Stomach smooth muscle (tissue), 2 donors: ENCODE results near the gene MORF4L2.
"Not testable (repeated sequence)": the region's sequence is repeated elsewhere in the genome, so short reads cannot be mapped to it uniquely, and the experiment has no call there.

Experiments
- H3K27ac ChIP-seq: one replicate; pipeline ENCODE4 v1.7.0; 2013; ENCODE audit warnings: mild to moderate bottlenecking, low read length, inconsistent platforms
- H3K27me3 ChIP-seq, 2 donors: one replicate each; pipeline ENCODE4 v1.7.0; 2013; ENCODE audit warnings: low read length in 2 of 2; ENCODE audit not compliant: insufficient read depth in 2 of 2, control insufficient read depth in 1 of 2
- H3K36me3 ChIP-seq, 2 donors: one replicate each; pipeline ENCODE4 v1.7.0; 2013; ENCODE audit warnings: low read length in 2 of 2; ENCODE audit not compliant: control insufficient read depth in 2 of 2, insufficient read depth in 2 of 2
- H3K4me1 ChIP-seq: one replicate; pipeline ENCODE4 v1.7.0; 2013; ENCODE audit warnings: low read length; ENCODE audit not compliant: control insufficient read depth, insufficient read depth
- H3K4me3 ChIP-seq, 2 donors: one replicate each; pipeline ENCODE4 v1.7.0; 2013; ENCODE audit warnings: low read length in 2 of 2
- H3K9ac ChIP-seq, 2 donors: one replicate each; pipeline ENCODE4 v1.7.0; 2013; ENCODE audit warnings: low read length in 2 of 2, mild to moderate bottlenecking in 1 of 2
- H3K9me3 ChIP-seq, 2 donors: one replicate each; pipeline ENCODE4 v1.7.0; 2013; ENCODE audit warnings: low read length in 2 of 2; ENCODE audit not compliant: control insufficient read depth in 2 of 2
- donor health status: healthy.
- donor health status: Pancreatic carcinoma.

The MORF4L2 gene

GRCh38 chrX:103678199-103678993 is 8.1 kb downstream of the MORF4L2 start:
- no peak overlapping the region for H3K9ac ChIP-seq
- H3K27ac ChIP-seq = no peak overlapping the region
- H3K4me1 ChIP-seq = no peaks in the 10 kb centered on the region
- peaks cover 0 to 18% of the 10 kb centered on the region in 2 donors for H3K36me3 ChIP-seq
- H3K27me3 ChIP-seq = peaks cover 0 to 4% of the 10 kb centered on the region in 2 donors
- H3K4me3 ChIP-seq = no peak overlapping the region
- no peaks in the 10 kb centered on the region for H3K9me3 ChIP-seq

GRCh38 chrX:103674531-103675454 is 11.7 kb downstream of the MORF4L2 start:
- Histone ChIP-seq H3K9me3 (no peaks in the 10 kb centered on the region), H3K9ac (no peak overlapping the region), H3K36me3 (peaks cover 0 to 18% of the 10 kb centered on the region in 2 donors), H3K4me1 (no peaks in the 10 kb centered on the region), H3K27me3 (peaks cover 0 to 4% of the 10 kb centered on the region in 2 donors), H3K27ac (no peak overlapping the region), H3K4me3 (no peak overlapping the region)

- Histone ChIP-seq H3K9me3 (no peaks in the 10 kb centered on the region), H3K4me3 (no peak overlapping the region), H3K4me1 (no peaks in the 10 kb centered on the region), H3K36me3 (peaks cover 0 to 2% of the 10 kb centered on the region in 2 donors), H3K27ac (no peak overlapping the region), H3K27me3 (peaks cover 0 to 7% of the 10 kb centered on the region in 2 donors), H3K9ac (no peak overlapping the region)
These were observed 16.8 kb downstream of the MORF4L2 start for GRCh38 chrX:103669745-103670144.

GRCh38 chrX:103666202-103667107 is 20.0 kb downstream of the MORF4L2 start:
- Histone ChIP-seq H3K4me3 (no peak overlapping the region), H3K36me3 (no peaks in the 10 kb centered on the region), H3K9ac (no peak overlapping the region), H3K27me3 (peaks cover 5 to 7% of the 10 kb centered on the region in 2 donors), H3K27ac (no peak overlapping the region), H3K4me1 (no peaks in the 10 kb centered on the region), H3K9me3 (no peaks in the 10 kb centered on the region)

GRCh38 chrX:103663981-103664762 is 22.3 kb downstream of the MORF4L2 start:
- no peak overlapping the region for H3K27ac ChIP-seq
- H3K4me1 ChIP-seq = no peaks in the 10 kb centered on the region
- peak overlapping the region in 1 of 2 donors; percentile 8 for H3K4me3 ChIP-seq
- H3K27me3 ChIP-seq = peaks cover 5 to 16% of the 10 kb centered on the region in 2 donors
- no peaks in the 10 kb centered on the region for H3K9me3 ChIP-seq
- no peaks in the 10 kb centered on the region for H3K36me3 ChIP-seq
- no peak overlapping the region for H3K9ac ChIP-seq

GRCh38 chrX:103659460-103659859 is 27.0 kb downstream of the MORF4L2 start:
- not testable (repeated sequence) for H3K4me3 ChIP-seq, H3K27ac ChIP-seq, H3K9me3 ChIP-seq, H3K9ac ChIP-seq, H3K36me3 ChIP-seq, H3K4me1 ChIP-seq
- H3K27me3 ChIP-seq = peaks cover 5 to 16% of the 10 kb centered on the region in 2 donors

- Histone ChIP-seq H3K4me1 (no peaks in the 10 kb centered on the region), H3K4me3 (no peak overlapping the region), H3K27ac (no peak overlapping the region), H3K9me3 (no peaks in the 10 kb centered on the region), H3K9ac (no peak overlapping the region), H3K36me3 (no peaks in the 10 kb centered on the region), H3K27me3 (peaks cover 5 to 16% of the 10 kb centered on the region in 2 donors)
These were observed 27.6 kb downstream of the MORF4L2 start for GRCh38 chrX:103658681-103659433.

- H3K27ac ChIP-seq = not testable (repeated sequence)
These were observed 29.4 kb downstream of the MORF4L2 start for GRCh38 chrX:103657066-103657465.

GRCh38 chrX:103656617-103657016 is 29.9 kb downstream of the MORF4L2 start:
- no peaks in the 10 kb centered on the region for H3K9me3 ChIP-seq
- no peak overlapping the region for H3K9ac ChIP-seq
- no peaks in the 10 kb centered on the region for H3K36me3 ChIP-seq
- H3K27me3 ChIP-seq = peaks cover 0 to 16% of the 10 kb centered on the region in 2 donors
- H3K4me1 ChIP-seq = no peaks in the 10 kb centered on the region
- H3K4me3 ChIP-seq = no peak overlapping the region
- no peak overlapping the region for H3K27ac ChIP-seq

More at GRCh38 chrX:103657066-103657465, 29.4 kb downstream of the MORF4L2 start:
- H3K4me1 ChIP-seq, H3K9ac ChIP-seq, H3K4me3 ChIP-seq, H3K36me3 ChIP-seq, H3K9me3 ChIP-seq: not testable (repeated sequence)
- peaks cover under 1 to 16% of the 10 kb centered on the region in 2 donors for H3K27me3 ChIP-seq
